Measurements from ENCODE around the gene CLCN7.
A peak's percentile ranks its signal among the peaks of the same experiment; 100 is the strongest.

The CLCN7 gene

GRCh38 chr16:1495211-1495888, 20.5 kb upstream of the CLCN7 start:
- Mint-ChIP-seq H3K4me3 (no peak overlapping the region), H3K4me1 (peaks cover 18% of the 10 kb centered on the region), H3K36me3 (ENCODE audit: low read depth) (peaks cover 7% of the 10 kb centered on the region), H3K27me3 (ENCODE audit: low read depth, poor library complexity) (no peaks in the 10 kb centered on the region), H3K27ac (no peak overlapping the region), H3K9me3 (no peaks in the 10 kb centered on the region)
- TF ChIP-seq CTCF (IDR thresholded peaks at IDR 0.05), result no peak
- no peak for DNase-seq

GRCh38 chr16:1494711-1495110, 19.9 kb upstream of the CLCN7 start:
- no peak overlapping the region for H3K27ac Mint-ChIP-seq

GRCh38 chr16:1494129-1494640, 19.4 kb upstream of the CLCN7 start:
- Mint-ChIP-seq H3K4me3 (peak overlapping the region; percentile 90), H3K27ac (peak overlapping the region; percentile 48), H3K4me1 (peaks cover 18% of the 10 kb centered on the region), H3K9me3 (no peaks in the 10 kb centered on the region), H3K36me3 (ENCODE audit: low read depth) (peaks cover 7% of the 10 kb centered on the region), H3K27me3 (ENCODE audit: low read depth, poor library complexity) (peaks cover 4% of the 10 kb centered on the region)
- DNase-seq, result peak; percentile 44
- TF ChIP-seq CTCF (IDR thresholded peaks at IDR 0.05), result peak; percentile 14

More at GRCh38 chr16:1494711-1495110, 19.9 kb upstream of the CLCN7 start:
- no peak for DNase-seq
- Mint-ChIP-seq H3K4me3 (peak overlapping the region; percentile 90), H3K9me3 (no peaks in the 10 kb centered on the region), H3K4me1 (peaks cover 18% of the 10 kb centered on the region), H3K27me3 (ENCODE audit: low read depth, poor library complexity) (peaks cover 4% of the 10 kb centered on the region), H3K36me3 (ENCODE audit: low read depth) (peaks cover 7% of the 10 kb centered on the region)
- no peak for TF ChIP-seq CTCF (IDR thresholded peaks at IDR 0.05)

GRCh38 chr16:1493746-1494094, 18.9 kb upstream of the CLCN7 start:
- H3K36me3 Mint-ChIP-seq (ENCODE audit: low read depth), result peaks cover 6% of the 10 kb centered on the region
- no peak for DNase-seq
- peaks cover 4% of the 10 kb centered on the region for H3K27me3 Mint-ChIP-seq (ENCODE audit: low read depth, poor library complexity)
- H3K4me3 Mint-ChIP-seq, result peak overlapping the region; percentile 90
- TF ChIP-seq CTCF (IDR thresholded peaks at IDR 0.05), result no peak
- H3K4me1 Mint-ChIP-seq, result peaks cover 18% of the 10 kb centered on the region
- H3K27ac Mint-ChIP-seq, result peak overlapping the region; percentile 82
- no peaks in the 10 kb centered on the region for H3K9me3 Mint-ChIP-seq

- Mint-ChIP-seq H3K27ac (peak within 1 kb of the TSS; percentile 99), H3K36me3 (ENCODE audit: low read depth) (no peaks in the 10 kb centered on the region), H3K9me3 (no peaks in the 10 kb centered on the region), H3K4me1 (peaks cover 18% of the 10 kb centered on the region), H3K27me3 (ENCODE audit: low read depth, poor library complexity) (peaks cover 4% of the 10 kb centered on the region), H3K4me3 (peak within 1 kb of the TSS; percentile 90)
- peak; percentile 92 for DNase-seq
- TF ChIP-seq CTCF (IDR thresholded peaks at IDR 0.05), result no peak
Observed at GRCh38 chr16:1492923-1493745, 18.3 kb upstream of the CLCN7 start, which contains the start of gene TELO2. Gene TELO2, plus strand, starts transcription at chr16:1493360. Its CDS starts 922 bp downstream, at chr16:1494282.
